ENCODE results near the gene NKD1. TPM values are rescaled to one million over a fixed set of nuclear protein-coding genes. Genes with fewer than 3 reads are reported as not detected.

The NKD1 gene
- total and polyA plus RNA-seq, 12 donors = 0.67 to 8.9 (median 3.5) TPM

- intact Hi-C loops (cut with DNase I) = no loop called here
- no peaks in the 10 kb centered on the region for H3K36me3 ChIP-seq (replicated peaks in 1 of 2)
- TF ChIP-seq POLR2A (IDR thresholded peaks at IDR 0.05) = no peak
- TF ChIP-seq CTCF (IDR thresholded peaks at IDR 0.05) = no peak
- H3K4me3 ChIP-seq = no peak overlapping the region
- H3K27ac ChIP-seq = no peak overlapping the region
- DNase-seq = no peak
- H3K27me3 ChIP-seq = no peaks in the 10 kb centered on the region
- no peaks in the 10 kb centered on the region for H3K9me3 ChIP-seq (replicated peaks in 1 of 3)
- 87 to 94% (median 89%) methylated on average over 8 to 11 of the region's 11 CpGs for WGBS, 4 donors
- no peaks in the 10 kb centered on the region for H3K4me1 ChIP-seq (replicated peaks in 1 of 2)
Measured at GRCh38 chr16:50653633-50654519, 105.7 kb downstream of the NKD1 start.

GRCh38 chr16:50655558-50656055 is 107.4 kb downstream of the NKD1 start:
- Histone ChIP-seq H3K9me3 (replicated peaks in 1 of 3) (no peaks in the 10 kb centered on the region), H3K4me3 (no peak overlapping the region), H3K36me3 (replicated peaks in 1 of 2) (no peaks in the 10 kb centered on the region), H3K27ac (no peak overlapping the region), H3K27me3 (no peaks in the 10 kb centered on the region), H3K4me1 (replicated peaks in 1 of 2) (no peaks in the 10 kb centered on the region)
- WGBS, 4 donors = 88 to 100% (median 95%) methylated on average over 3 of the region's 3 CpGs
- no peak for DNase-seq
- TF ChIP-seq CTCF (IDR thresholded peaks at IDR 0.05) (no peak), POLR2A (IDR thresholded peaks at IDR 0.05) (no peak)
- intact Hi-C loops (cut with DNase I) = no loop called here

- WGBS, 4 donors = 56 to 70% (median 65%) methylated on average over 3 to 5 of the region's 5 CpGs
- no peak for TF ChIP-seq POLR2A (IDR thresholded peaks at IDR 0.05)
- no peak for TF ChIP-seq CTCF (IDR thresholded peaks at IDR 0.05)
- DNase-seq = peak in 1 of 7 donors; percentile 8
- Histone ChIP-seq H3K36me3 (replicated peaks in 1 of 2) (no peaks in the 10 kb centered on the region), H3K27me3 (no peaks in the 10 kb centered on the region), H3K4me3 (no peak overlapping the region), H3K4me1 (replicated peaks in 1 of 2) (no peaks in the 10 kb centered on the region), H3K9me3 (replicated peaks in 1 of 3) (no peaks in the 10 kb centered on the region), H3K27ac (no peak overlapping the region)
- intact Hi-C loops (cut with DNase I) = no loop called here
Measured at GRCh38 chr16:50657241-50657640, 109.0 kb downstream of the NKD1 start.

- Histone ChIP-seq H3K4me1 (replicated peaks in 1 of 2) (peaks cover 0 to under 1% of the 10 kb centered on the region in 2 donors), H3K27ac (no peak overlapping the region), H3K4me3 (no peak overlapping the region), H3K9me3 (replicated peaks in 1 of 3) (no peaks in the 10 kb centered on the region), H3K27me3 (no peaks in the 10 kb centered on the region), H3K36me3 (replicated peaks in 1 of 2) (no peaks in the 10 kb centered on the region)
- DNase-seq = no peak
- TF ChIP-seq CTCF (IDR thresholded peaks at IDR 0.05) (no peak), POLR2A (IDR thresholded peaks at IDR 0.05) (no peak)
- intact Hi-C loops (cut with DNase I) = loop anchor here in 1 of 2 donors (5.0 kb wide), 1 partner anchor 288 kb away; no protein-coding TSS in a partner anchor
- WGBS, 4 donors = 74 to 90% (median 82%) methylated on average over 5 of the region's 5 CpGs
Measured at GRCh38 chr16:50659806-50660205, 111.6 kb downstream of the NKD1 start.

Measured in adrenal gland (tissue), 12 donors.